ENCODE data around the gene ATG2B.

- TF ChIP-seq EZH2 (IDR thresholded peaks at IDR 0.05) (no peak), POLR2AphosphoS5 (IDR thresholded peaks at IDR 0.05; ENCODE audit: borderline replicate concordance, low read depth, low read length) (no peak)
Measured at GRCh38 chr14:96310906-96311305, 52.2 kb downstream of the ATG2B start.
